Spleen (tissue), 11 donors: ENCODE measurements around the gene CEP97. TPM values are rescaled to one million over a fixed set of nuclear protein-coding genes. Genes with fewer than 3 reads are reported as not detected.
A peak's percentile ranks its signal among the peaks of the same experiment; 100 is the strongest.

Source experiments
- DNase-seq: peaks from one replicate; pipeline ENCODE4 v3.0.0-alpha.2; 2020
- H3K27ac ChIP-seq, 8 donors: fragments of 200-600 bp; sonication (generic) in 7 of 8; 1 replicate in 4 of 8; 2 replicates in 4 of 8; pipeline versions ENCODE4 v1.5.0 to v1.8.0; 2016 to 2021; ENCODE audit warnings: inconsistent platforms in 4 of 8, mild to moderate bottlenecking in 4 of 8, moderate library complexity in 1 of 8
- H3K27me3 ChIP-seq, 7 donors: fragments of 200-600 bp; sonication (generic) in 6 of 7; replicated peaks in 1 of 7; 1 replicate in 4 of 7; 2 replicates in 3 of 7; pipeline versions ENCODE4 v1.5.0 to v1.8.0; 2016 to 2021; ENCODE audit warnings: inconsistent platforms in 3 of 7, mild to moderate bottlenecking in 1 of 7
- H3K36me3 ChIP-seq, 6 donors: fragments of 200-600 bp; sonication (generic) in 5 of 6; 1 replicate in 4 of 6; 2 replicates in 2 of 6; pipeline versions ENCODE4 v1.5.0 to v1.8.0; 2016 to 2021; ENCODE audit warnings: inconsistent platforms in 2 of 6
- H3K4me1 ChIP-seq, 6 donors: fragments of 200-600 bp; sonication (generic) in 5 of 6; 1 replicate in 3 of 6; 2 replicates in 3 of 6; pipeline versions ENCODE4 v1.5.0 to v1.8.0; 2016 to 2021; ENCODE audit warnings: inconsistent platforms in 3 of 6
- H3K4me3 ChIP-seq, 8 donors: fragments of 200-600 bp; sonication (generic) in 7 of 8; 1 replicate in 4 of 8; 2 replicates in 4 of 8; pipeline versions ENCODE4 v1.5.0 to v1.8.0; 2016 to 2021; ENCODE audit warnings: inconsistent platforms in 4 of 8, mild to moderate bottlenecking in 4 of 8, moderate library complexity in 2 of 8
- H3K9me3 ChIP-seq, 8 donors: fragments of 200-600 bp; sonication (generic) in 7 of 8; 1 replicate in 4 of 8; 2 replicates in 4 of 8; pipeline versions ENCODE4 v1.5.0 to v1.8.0; 2016 to 2021; ENCODE audit warnings: inconsistent platforms in 4 of 8
- POLR2A ChIP-seq, 3 donors: fragments of 450-650 bp; IDR thresholded peaks; one replicate each; pipeline ENCODE4 v1.5.1; 2017; ENCODE audit warnings: antibody characterized with exemption in 3 of 3, mild to moderate bottlenecking in 1 of 3
- POLR2AphosphoS5 ChIP-seq, 3 donors: sonication (generic); formaldehyde crosslinking; IDR thresholded peaks; one replicate each; pipeline ENCODE4 v1.5.1; 2017; ENCODE audit warnings: antibody characterized with exemption in 3 of 3
- WGBS, 5 donors: extraction: QIAGEN DNeasy Blood & Tissue Kit in 3 of 5; methylation state at CpG; one replicate each; pipeline versions ENCODE4 v1.1.5 to v1.1.7; 2013 to 2018; 5-methylcytosine and 5-hydroxymethylcytosine counted together
- intact Hi-C: fragments of 100-400 bp; cut with DNase I; formaldehyde crosslinking; loops from one replicate; pipeline ENCODE4 v1.15.0; 2023; ENCODE audit warnings: low total_unique reads
- polyA plus RNA-seq, 3 donors: library from polyadenylated mRNA; stranded (reverse); fragments of 200-250 nt; gene quantifications; one replicate each; pipeline ENCODE4 v1.2.1, GENCODE V29; 2013
- total RNA-seq, 7 donors: library from RNA; depleted of rRNA in 3 of 7; stranded (reverse); fragments of >200 nt in 3 of 7; fragmentation: NEBNext Ultra II Directional in 4 of 7; extraction: Animal tissue kit (Norgen Biotek cat#: 25700) in 4 of 7; gene quantifications; one replicate each; pipeline versions ENCODE4 v1.1.0 to v1.2.1, GENCODE V29; 2016 to 2021
- TF ChIP-seq, protein P1 (sequence below), 11 experiments: fragments of 200-600 bp in 7 of 11; fragments of 450-650 bp in 4 of 11; sonication (generic) in 4 of 11; IDR thresholded peaks in 8 of 11; conservative IDR thresholded peaks in 3 of 11; 1 replicate in 7 of 11; 2 replicates in 4 of 11; pipeline versions ENCODE4 v1.4.0 to v1.8.0; 2016 to 2021; ENCODE audit warnings: antibody characterized with exemption in 11 of 11, inconsistent platforms in 4 of 11, mild to moderate bottlenecking in 1 of 11
- donor health status: healthy with polysubstance abuse.
- donor health status: DM: no; HTN: no; CAD: no; lungs with moderate emphysema.
- donor health status: DM: no; HTN: no; CAD: no.
- donor health status: Bipolar disorder and iron deficiency.
- donor health status: healthy.
- donor health status: DM: no; HTN: no; CAD: no.
- donor health status: DM: yes; HTN: yes; CAD: no.

CEP97 gene
- total and polyA plus RNA-seq, 10 donors: 1.00 to 18.2 (median 9.3) TPM

DNA sequence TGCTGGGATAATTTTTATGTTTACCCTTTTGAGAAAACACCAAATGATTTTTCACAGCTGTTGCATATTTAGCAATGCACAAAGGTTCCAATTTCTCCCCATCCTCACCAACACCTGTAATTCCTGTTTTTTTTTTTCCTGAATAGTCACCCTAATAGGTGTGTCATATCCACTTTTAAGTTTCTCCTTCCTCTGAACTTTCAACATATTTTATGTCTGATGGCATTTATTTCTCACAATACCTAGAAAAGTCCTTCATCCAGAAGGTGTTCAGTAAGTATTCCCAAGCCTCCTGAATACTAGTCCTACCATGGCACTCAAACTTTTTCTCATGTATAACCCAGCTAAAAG is 39.4 kb upstream of the CEP97 start:
- DNase-seq: no peak
- no peaks in the 10 kb centered on the region for H3K27me3 ChIP-seq
- H3K4me1 ChIP-seq: peaks cover 27 to 92% (median 60%) of the 10 kb centered on the region in 6 donors
- no peaks in the 10 kb centered on the region for H3K9me3 ChIP-seq
- intact Hi-C loops: loop anchor here (5.0 kb wide), 1 partner anchor 37 kb away; the partner anchor contains the start of gene CEP97
- peak overlapping the region in 7 of 8 donors; percentile 16 to 96 (median 94) for H3K27ac ChIP-seq
- no peak for TF ChIP-seq POLR2AphosphoS5 (IDR thresholded peaks at IDR 0.05)
- peaks cover 4 to 57% (median 47%) of the 10 kb centered on the region in 6 donors for H3K36me3 ChIP-seq
- peak overlapping the region in 7 of 8 donors; percentile 47 to 80 (median 60) for H3K4me3 ChIP-seq

DNA sequence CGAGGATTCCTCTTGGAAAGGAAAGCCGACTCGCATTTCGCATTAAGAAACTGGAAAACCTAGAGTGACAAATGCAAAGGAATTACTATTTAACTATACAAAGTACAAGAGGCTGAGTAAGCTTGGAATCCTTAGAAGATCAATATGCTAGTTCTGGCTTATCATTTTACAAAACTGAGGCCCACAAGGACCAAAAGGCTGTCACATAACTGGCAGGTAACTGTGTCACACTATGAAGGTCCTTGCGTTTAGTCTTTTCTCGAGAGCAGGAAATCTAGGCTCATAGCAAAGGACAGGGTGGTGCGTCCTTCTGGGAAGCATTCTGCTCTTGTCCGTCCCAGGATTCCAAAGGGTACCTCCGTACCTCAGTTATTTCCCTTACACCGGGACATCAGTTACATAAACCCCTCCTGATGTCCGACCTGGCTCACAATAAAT is 38.5 kb upstream of the CEP97 start:
- Histone ChIP-seq H3K27ac (peak overlapping the region; percentile 85 to 96 (median 93)), H3K27me3 (no peaks in the 10 kb centered on the region), H3K9me3 (no peaks in the 10 kb centered on the region), H3K36me3 (peaks cover 4 to 49% (median 39%) of the 10 kb centered on the region in 6 donors), H3K4me1 (peaks cover 27 to 93% (median 58%) of the 10 kb centered on the region in 6 donors), H3K4me3 (peak overlapping the region; percentile 47 to 80 (median 60))
- WGBS, 5 donors: 3 to 7% (median 4%) methylated on average over 11 of the region's 11 CpGs
- TF ChIP-seq POLR2A (IDR thresholded peaks at IDR 0.05) (no peak), POLR2AphosphoS5 (IDR thresholded peaks at IDR 0.05) (no peak)
- TF ChIP-seq, protein P1, sequence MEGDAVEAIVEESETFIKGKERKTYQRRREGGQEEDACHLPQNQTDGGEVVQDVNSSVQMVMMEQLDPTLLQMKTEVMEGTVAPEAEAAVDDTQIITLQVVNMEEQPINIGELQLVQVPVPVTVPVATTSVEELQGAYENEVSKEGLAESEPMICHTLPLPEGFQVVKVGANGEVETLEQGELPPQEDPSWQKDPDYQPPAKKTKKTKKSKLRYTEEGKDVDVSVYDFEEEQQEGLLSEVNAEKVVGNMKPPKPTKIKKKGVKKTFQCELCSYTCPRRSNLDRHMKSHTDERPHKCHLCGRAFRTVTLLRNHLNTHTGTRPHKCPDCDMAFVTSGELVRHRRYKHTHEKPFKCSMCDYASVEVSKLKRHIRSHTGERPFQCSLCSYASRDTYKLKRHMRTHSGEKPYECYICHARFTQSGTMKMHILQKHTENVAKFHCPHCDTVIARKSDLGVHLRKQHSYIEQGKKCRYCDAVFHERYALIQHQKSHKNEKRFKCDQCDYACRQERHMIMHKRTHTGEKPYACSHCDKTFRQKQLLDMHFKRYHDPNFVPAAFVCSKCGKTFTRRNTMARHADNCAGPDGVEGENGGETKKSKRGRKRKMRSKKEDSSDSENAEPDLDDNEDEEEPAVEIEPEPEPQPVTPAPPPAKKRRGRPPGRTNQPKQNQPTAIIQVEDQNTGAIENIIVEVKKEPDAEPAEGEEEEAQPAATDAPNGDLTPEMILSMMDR (IDR thresholded peaks at IDR 0.05 in 8 of 11, conservative IDR thresholded peaks at IDR 0.05 in 3 of 11): no peak
- no peak for DNase-seq
- intact Hi-C loops: loop anchor here (5.0 kb wide), 1 partner anchor 36 kb away; the partner anchor contains the start of gene CEP97

DNA sequence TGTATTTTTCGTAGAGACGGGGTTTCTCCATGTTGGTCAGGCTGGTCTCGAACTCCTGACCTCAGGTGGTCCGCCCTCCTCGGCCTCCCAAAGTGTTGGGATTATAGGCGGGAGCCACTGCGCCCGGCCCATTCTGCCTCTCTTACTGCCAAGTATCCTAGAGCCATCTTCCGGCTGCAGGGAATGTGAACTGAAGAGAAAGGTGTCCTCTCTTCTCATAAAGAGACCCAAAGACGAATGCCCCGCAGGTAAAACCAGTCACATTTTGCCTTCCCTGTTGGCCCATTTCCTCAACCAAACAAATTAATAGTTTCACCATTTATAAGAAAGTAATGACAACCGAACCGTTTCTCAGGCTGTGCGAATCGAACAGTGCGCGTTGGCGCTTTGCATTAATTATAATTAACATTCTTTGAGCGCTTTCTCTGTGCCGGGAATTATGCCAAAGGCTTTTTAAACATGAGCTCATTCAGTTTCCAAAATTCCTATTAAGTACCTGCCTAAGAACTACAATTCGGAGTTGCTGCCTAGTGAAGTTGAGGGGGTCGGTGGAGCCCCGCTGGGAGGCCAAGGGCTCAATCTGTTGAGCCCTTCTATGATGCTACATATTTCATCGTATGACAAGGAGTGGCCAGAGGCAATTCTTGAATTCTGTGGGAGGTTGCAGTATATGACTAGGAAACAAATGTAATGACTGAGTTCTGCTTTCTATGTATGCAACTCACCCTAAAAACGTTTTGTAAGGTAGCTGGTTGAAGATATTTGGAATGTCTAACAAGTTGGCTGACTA is 37.1 kb upstream of the CEP97 start:
- H3K36me3 ChIP-seq: peaks cover 2 to 34% (median 24%) of the 10 kb centered on the region in 6 donors
- intact Hi-C loops: loop anchor here (5.0 kb wide), 1 partner anchor 35 kb away; the partner anchor contains the start of gene CEP97
- H3K27ac ChIP-seq: peak overlapping the region; percentile 85 to 96 (median 93)
- TF ChIP-seq POLR2AphosphoS5 (IDR thresholded peaks at IDR 0.05) (no peak), POLR2A (IDR thresholded peaks at IDR 0.05) (no peak)
- TF ChIP-seq, protein P1 (IDR thresholded peaks at IDR 0.05 in 8 of 11, conservative IDR thresholded peaks at IDR 0.05 in 3 of 11): no peak
- peak overlapping the region; percentile 47 to 80 (median 60) for H3K4me3 ChIP-seq
- peak; percentile 85 for DNase-seq
- no peaks in the 10 kb centered on the region for H3K9me3 ChIP-seq
- H3K4me1 ChIP-seq: peaks cover 25 to 81% (median 49%) of the 10 kb centered on the region in 6 donors
- H3K27me3 ChIP-seq: no peaks in the 10 kb centered on the region
- WGBS, 5 donors: 42 to 56% (median 56%) methylated on average over 24 to 25 of the region's 25 CpGs

DNA sequence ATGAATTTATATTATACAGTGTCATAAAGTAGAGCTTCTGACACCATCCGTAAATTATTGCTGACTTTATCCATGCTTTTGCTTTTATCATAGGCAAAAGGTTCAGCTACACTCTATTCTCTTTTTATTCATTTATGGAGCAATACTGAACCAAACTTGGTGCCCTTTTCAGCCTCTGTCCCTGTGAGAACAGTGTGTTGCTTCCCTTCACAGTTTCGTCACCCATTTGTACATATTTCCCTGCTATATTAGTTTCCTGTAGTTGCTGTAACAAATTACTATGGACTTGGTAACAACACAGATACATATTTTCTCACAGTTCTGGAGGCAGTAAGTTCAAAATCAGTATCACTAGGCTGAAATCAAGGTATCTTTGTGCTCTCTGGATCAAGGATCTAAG is 35.1 kb upstream of the CEP97 start:
- peaks cover 0 to 15% (median 6%) of the 10 kb centered on the region in 6 donors for H3K36me3 ChIP-seq
- intact Hi-C loops: loop anchor here (5.0 kb wide), 1 partner anchor 33 kb away; the partner anchor contains the start of gene CEP97
- no peak overlapping the region for H3K4me3 ChIP-seq
- WGBS, 5 donors: 62 to 88% (median 78%) methylated on average over 2 of the region's 2 CpGs
- H3K27ac ChIP-seq: peak overlapping the region in 6 of 8 donors; percentile 12 to 95 (median 49)
- H3K9me3 ChIP-seq: no peaks in the 10 kb centered on the region
- TF ChIP-seq, protein P1 (IDR thresholded peaks at IDR 0.05 in 8 of 11, conservative IDR thresholded peaks at IDR 0.05 in 3 of 11): no peak
- TF ChIP-seq POLR2AphosphoS5 (IDR thresholded peaks at IDR 0.05): peak in 1 of 3 donors; percentile 5
- no peak for TF ChIP-seq POLR2A (IDR thresholded peaks at IDR 0.05)
- no peak for DNase-seq
- peaks cover 14 to 62% (median 33%) of the 10 kb centered on the region in 6 donors for H3K4me1 ChIP-seq
- H3K27me3 ChIP-seq: no peaks in the 10 kb centered on the region
